GM12878 (cell line): ENCODE data around the gene C19orf47. TPM values are rescaled to one million over a fixed set of nuclear protein-coding genes. Genes with fewer than 3 reads are reported as not detected.

Experiments used
- ATAC-seq: fragments of 200-7000 bp; cut with Tn5 transposase; 3 replicates; pipeline ENCODE4 v1.9.1; 2020; ENCODE audit warnings: mild to moderate bottlenecking, moderate library complexity
- BruUV-seq: library from RNA; stranded (reverse); fragments of 400-500 nt; replicated peaks from 2 replicates; lab custom pipeline; 2021; lab: Mats Ljungman, UMichigan
- CTCF ChIA-PET: fragments of 300-600 bp; sonication (Branson Sonifier 250); formaldehyde crosslinking; extraction: SDS; loops from one replicate; lab custom pipeline; 2021; ENCODE audit warnings: inconsistent platforms; lab: Yijun Ruan, JAX
- POLR2A ChIA-PET: fragments of 350-600 bp; formaldehyde crosslinking; extraction: SDS; loops from one replicate; lab custom pipeline; 2021; ENCODE audit warnings: inconsistent platforms; lab: Charles Lee
- RAD21 ChIA-PET: fragments of 300-600 bp; sonication (Branson Sonifier 250); formaldehyde crosslinking; loops from one replicate; lab custom pipeline; 2023; ENCODE audit warnings: antibody characterized with exemption; ENCODE audit not compliant: unreplicated experiment; lab: Charles Lee
- SMC1A ChIA-PET: fragments of 300-600 bp; sonication (Branson Sonifier 250); formaldehyde crosslinking; loops from one replicate; lab custom pipeline; 2023; ENCODE audit not compliant: unreplicated experiment, uncharacterized antibody; lab: Charles Lee
- DNase-seq: peaks from one replicate; pipeline ENCODE4 v3.0.0-alpha.2; 2011; ENCODE audit warnings: low read depth, low spot score
- FAIRE-seq: peaks from 3 replicates; lab custom pipeline; 2011; peaks lifted over from hg19 to GRCh38; lab: Jason Lieb, UNC
- H2AFZ ChIP-seq: 2 replicates; pipeline ENCODE4 v1.6.0; 2011; ENCODE audit warnings: low read depth, low read length, control low read depth; ENCODE audit not compliant: control insufficient read depth
- H3K27ac ChIP-seq: 2 replicates; pipeline ENCODE4 v1.5.1; 2011; ENCODE audit warnings: control low read depth; ENCODE audit not compliant: control insufficient read depth, insufficient read depth
- H3K27me3 ChIP-seq, 2 experiments: replicated peaks in 1 of 2; 2 replicates each; pipeline versions ENCODE4 v1.6.0 to v1.6.1; 2011; ENCODE audit warnings: low read length in 1 of 2; ENCODE audit not compliant: control insufficient read depth in 2 of 2, insufficient read depth in 2 of 2
- H3K36me3 ChIP-seq, 2 experiments: 2 replicates each; pipeline ENCODE4 v1.5.1; 2011; ENCODE audit warnings: low read length in 1 of 2; ENCODE audit not compliant: control insufficient read depth in 2 of 2, insufficient read depth in 2 of 2
- H3K4me1 ChIP-seq: 2 replicates; pipeline ENCODE4 v1.6.1; 2011; ENCODE audit warnings: mild to moderate bottlenecking, low read length, moderate library complexity, mixed read lengths; ENCODE audit not compliant: control insufficient read depth, insufficient read depth
- H3K4me2 ChIP-seq: 2 replicates; pipeline ENCODE4 v1.6.0; 2011; ENCODE audit warnings: control low read depth; ENCODE audit not compliant: control insufficient read depth, insufficient read depth
- H3K4me3 ChIP-seq: fragments of 200-600 bp; sonication (generic); 2 replicates; pipeline ENCODE4 v1.5.1; 2016
- H3K79me2 ChIP-seq: 2 replicates; pipeline ENCODE4 v1.6.0; 2011; ENCODE audit warnings: low read length; ENCODE audit not compliant: control insufficient read depth, insufficient read depth
- H3K9ac ChIP-seq: 2 replicates; pipeline ENCODE4 v1.8.0; 2011; ENCODE audit warnings: low read length, control low read depth, mixed read lengths; ENCODE audit not compliant: control insufficient read depth, insufficient read depth
- H3K9me3 ChIP-seq: replicated peaks from 3 replicates; pipeline ENCODE4 v1.5.1; 2011; ENCODE audit warnings: mild to moderate bottlenecking, low read length; ENCODE audit not compliant: control insufficient read depth, insufficient read depth
- H4K20me1 ChIP-seq: 2 replicates; pipeline ENCODE4 v1.6.0; 2011; ENCODE audit not compliant: control insufficient read depth, insufficient read depth
- ATF3 ChIP-seq: IDR thresholded peaks from 2 replicates; pipeline ENCODE4 v1.6.1; 2011; ENCODE audit warnings: low read depth, mild to moderate bottlenecking, low read length, moderate library complexity, borderline replicate concordance; ENCODE audit errors: extremely low read depth
- CBFB ChIP-seq: IDR thresholded peaks from 2 replicates; pipeline ENCODE4 v1.6.1; 2016; ENCODE audit warnings: antibody characterized with exemption, low read depth
- CHD4 ChIP-seq: fragments of 200-600 bp; sonication (generic); IDR thresholded peaks from 2 replicates; pipeline ENCODE4 v1.6.1; 2016; ENCODE audit warnings: mild to moderate bottlenecking
- HSF1 ChIP-seq: fragments of 150-350 bp; IDR thresholded peaks from 2 replicates; pipeline ENCODE4 v1.6.1; 2014; ENCODE audit warnings: mild to moderate bottlenecking, low read depth, low read length
- IKZF2 ChIP-seq, 2 experiments: fragments of 450-650 bp; IDR thresholded peaks; 2 replicates each; pipeline ENCODE4 v1.6.1; 2017; ENCODE audit warnings: mild to moderate bottlenecking in 2 of 2, moderate library complexity in 2 of 2
- JUNB ChIP-seq: IDR thresholded peaks from 2 replicates; pipeline ENCODE4 v1.6.1; 2016; ENCODE audit warnings: antibody characterized with exemption, mild to moderate bottlenecking
- KDM1A ChIP-seq: fragments of 200-600 bp; sonication (generic); IDR thresholded peaks from 2 replicates; pipeline ENCODE4 v1.6.1; 2016; ENCODE audit warnings: borderline replicate concordance
- MYB ChIP-seq: fragments of 150-350 bp; IDR thresholded peaks from 2 replicates; pipeline ENCODE4 v1.6.1; 2014; ENCODE audit warnings: mild to moderate bottlenecking, low read depth, low read length, borderline replicate concordance
- NKRF ChIP-seq: fragments of 450-650 bp; conservative IDR thresholded peaks from 2 replicates; pipeline ENCODE4 v1.6.1; 2017; ENCODE audit warnings: mild to moderate bottlenecking, moderate library complexity
- POLR2AphosphoS5 ChIP-seq: IDR thresholded peaks from 2 replicates; pipeline ENCODE4 v1.6.1; 2011; ENCODE audit warnings: mild to moderate bottlenecking, low read length, inconsistent platforms
- SIN3A ChIP-seq: IDR thresholded peaks from 2 replicates; pipeline ENCODE4 v1.6.1; 2012; ENCODE audit warnings: low read depth, low read length, improper control_type of control experiment
- SIX5 ChIP-seq: IDR thresholded peaks from 2 replicates; pipeline ENCODE4 v1.6.1; 2011; ENCODE audit warnings: mild to moderate bottlenecking, low read depth, low read length, moderate library complexity; ENCODE audit not compliant: severe bottlenecking
- SMARCA5 ChIP-seq: fragments of 450-650 bp; IDR thresholded peaks from 2 replicates; pipeline ENCODE4 v1.6.1; 2017; ENCODE audit warnings: mild to moderate bottlenecking
- SREBF2 ChIP-seq: IDR thresholded peaks from 2 replicates; pipeline ENCODE4 v1.6.1; 2012; ENCODE audit warnings: mild to moderate bottlenecking, low read length
- STAT3 ChIP-seq: IDR thresholded peaks from 2 replicates; pipeline ENCODE4 v1.6.1; 2011; ENCODE audit warnings: low read depth, low read length, improper control_type of control experiment
- TAF1 ChIP-seq: IDR thresholded peaks from 2 replicates; pipeline ENCODE4 v1.6.1; 2011; ENCODE audit warnings: mild to moderate bottlenecking, low read depth, low read length, borderline replicate concordance
- WGBS: methylation state at CpG from one replicate; pipeline ENCODE4 v1.1.6; 2016; ENCODE audit warnings: low lambda C conversion rate; ENCODE audit not compliant: insufficient replicate concordance, insufficient coverage; ENCODE audit errors: missing lambda C conversion rate; 5-methylcytosine and 5-hydroxymethylcytosine counted together
- in situ Hi-C: fragments of 300-500 bp; cut with MboI; formaldehyde crosslinking; loops from 9 replicates; pipeline ENCODE4 v1.14.3; 2018; ENCODE audit warnings: mixed read lengths
- intact Hi-C: fragments of 100-400 bp; cut with micrococcal nuclease; formaldehyde crosslinking; loops from one replicate; pipeline ENCODE4 v1.14.2; 2022; ENCODE audit not compliant: unreplicated experiment
- polyA plus RNA-seq, 11 experiments: library from polyadenylated mRNA; depleted of rRNA in 4 of 11; unstranded in 6 of 11; stranded (reverse) in 5 of 11; fragments of >200 nt; fragmentation: Nextera tagmentation in 4 of 11; fragmentation: Illumina TruSeq in 1 of 11; extraction: Ambion mirVana in 4 of 11; extraction: Trizol in 1 of 11; gene quantifications; 1 replicate in 1 of 11; 2 replicates in 10 of 11; pipeline versions ENCODE4 v1.2.1 to v1.2.3, GENCODE V29; 2011 to 2016; ENCODE audit warnings: inconsistent platforms in 2 of 11, missing spikeins in 2 of 11, low read depth in 1 of 11
- total RNA-seq, 4 experiments: library from RNA; depleted of rRNA in 3 of 4; stranded (reverse); fragments of >200 nt in 3 of 4; fragmentation: Illumina TruSeq in 1 of 4; extraction: Trizol in 1 of 4; gene quantifications; 2 replicates each; pipeline versions ENCODE4 v1.2.1 to v1.2.3, GENCODE V29; 2013 to 2021

C19orf47 gene
- total and polyA plus RNA-seq, 10 of the 15 experiments (the other 5 are each of a cell fraction or from before 2014, with no cell fraction given), result 0.11 to 29.1 (median 20.2) TPM

DNA sequence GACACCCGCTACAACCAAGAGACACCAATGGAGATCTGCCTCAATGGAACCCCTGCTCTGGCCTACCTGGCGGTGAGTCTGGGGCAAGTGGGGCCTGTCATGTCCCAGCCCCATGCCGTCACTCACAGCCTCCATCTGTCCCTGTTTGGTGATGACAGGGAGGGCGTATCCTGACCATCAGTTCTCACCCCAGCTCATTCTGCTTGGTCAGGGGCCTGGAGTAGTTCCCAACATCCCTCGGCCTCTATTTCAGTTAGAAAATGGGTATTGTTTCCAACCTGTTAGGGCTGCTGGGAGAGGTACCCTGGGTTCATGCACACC lies 23.6 kb upstream of the C19orf47 start:
- in situ Hi-C loops, result no loop called here
- H2AFZ ChIP-seq, result no peak overlapping the region
- CTCF ChIA-PET, result no interaction called here

More for the DNA sequence above, 23.6 kb upstream of the C19orf47 start:
- no TSS peak for BruUV-seq
- SMC1A ChIA-PET, result interaction anchor here (0.9 kb wide), 1 partner anchor 66 kb away, joined by 3 read pairs; no protein-coding TSS in a partner anchor
- Histone ChIP-seq H3K4me3 (no peak overlapping the region), H3K79me2 (no peaks in the 10 kb centered on the region), H3K27me3 (no peaks in the 10 kb centered on the region), H3K9me3 (no peaks in the 10 kb centered on the region), H3K36me3 (no peaks in the 10 kb centered on the region; a peak in 2 of 4 replicates), H4K20me1 (no peaks in the 10 kb centered on the region), H3K4me2 (no peak overlapping the region), H3K4me1 (no peaks in the 10 kb centered on the region), H3K9ac (no peak overlapping the region), H3K27ac (no peak overlapping the region)
- ATAC-seq (no peak), FAIRE-seq (no peak), DNase-seq (no peak)
- intact Hi-C loops, result no loop called here
- no peak for TF ChIP-seq STAT3
- no peak for TF ChIP-seq CBFB
- no peak for TF ChIP-seq MYB
- TF ChIP-seq IKZF2 (IDR thresholded peaks at IDR 0.05), result no peak
- TF ChIP-seq POLR2AphosphoS5, result no peak
- TF ChIP-seq HSF1, result no peak
- no peak for TF ChIP-seq ATF3
- no peak for TF ChIP-seq CHD4
- no peak for TF ChIP-seq SIN3A
- TF ChIP-seq NKRF, result no peak
- no peak for TF ChIP-seq SMARCA5
- no peak for TF ChIP-seq SREBF2
- no peak for TF ChIP-seq SIX5
- no peak for TF ChIP-seq JUNB
- no peak for TF ChIP-seq KDM1A
- no peak for TF ChIP-seq TAF1
- RAD21 ChIA-PET, result no interaction called here
- WGBS, result 99% methylated on average over 5 of the region's 5 CpGs
- POLR2A ChIA-PET, result no interaction called here
